ENCODE measurements around the gene P2RX3.

The P2RX3 gene

GRCh38 chr11:57318178-57318577, 20.0 kb upstream of the P2RX3 start:
- H3K27ac ChIP-seq (ENCODE audit: low read depth, low read length, poor library complexity, severe bottlenecking), result no peak overlapping the region
- no peaks in the 10 kb centered on the region for H4K20me1 ChIP-seq (ENCODE audit: insufficient read depth, low read length)
- H3K9me2 ChIP-seq (ENCODE audit: low read depth, low read length), result no peaks in the 10 kb centered on the region
- no peak overlapping the region for H3K4me3 ChIP-seq (ENCODE audit: low read depth, low read length, poor library complexity, severe bottlenecking)
- H3K9ac ChIP-seq (ENCODE audit: low read length), result no peak overlapping the region
- peaks cover 12% of the 10 kb centered on the region for H3K4me1 ChIP-seq (ENCODE audit: insufficient read depth, low read length, severe bottlenecking)
- H3F3A ChIP-seq (ENCODE audit: insufficient read depth, low read length), result 0 out of 2 replicates have a peak, but pooled peaks cover 2% of the 10 kb centered on the region
- peaks cover 38% of the 10 kb centered on the region for H3K36me3 ChIP-seq (ENCODE audit: insufficient read depth, low read length)
- H2AFZ ChIP-seq (ENCODE audit: low read length), result no peak overlapping the region
- no peak overlapping the region for H3K4me2 ChIP-seq (ENCODE audit: low read length)
- no peak for TF ChIP-seq EZH2 (IDR thresholded peaks at IDR 0.05; ENCODE audit: borderline replicate concordance, low read length)
- TF ChIP-seq, protein P1, sequence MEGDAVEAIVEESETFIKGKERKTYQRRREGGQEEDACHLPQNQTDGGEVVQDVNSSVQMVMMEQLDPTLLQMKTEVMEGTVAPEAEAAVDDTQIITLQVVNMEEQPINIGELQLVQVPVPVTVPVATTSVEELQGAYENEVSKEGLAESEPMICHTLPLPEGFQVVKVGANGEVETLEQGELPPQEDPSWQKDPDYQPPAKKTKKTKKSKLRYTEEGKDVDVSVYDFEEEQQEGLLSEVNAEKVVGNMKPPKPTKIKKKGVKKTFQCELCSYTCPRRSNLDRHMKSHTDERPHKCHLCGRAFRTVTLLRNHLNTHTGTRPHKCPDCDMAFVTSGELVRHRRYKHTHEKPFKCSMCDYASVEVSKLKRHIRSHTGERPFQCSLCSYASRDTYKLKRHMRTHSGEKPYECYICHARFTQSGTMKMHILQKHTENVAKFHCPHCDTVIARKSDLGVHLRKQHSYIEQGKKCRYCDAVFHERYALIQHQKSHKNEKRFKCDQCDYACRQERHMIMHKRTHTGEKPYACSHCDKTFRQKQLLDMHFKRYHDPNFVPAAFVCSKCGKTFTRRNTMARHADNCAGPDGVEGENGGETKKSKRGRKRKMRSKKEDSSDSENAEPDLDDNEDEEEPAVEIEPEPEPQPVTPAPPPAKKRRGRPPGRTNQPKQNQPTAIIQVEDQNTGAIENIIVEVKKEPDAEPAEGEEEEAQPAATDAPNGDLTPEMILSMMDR (IDR thresholded peaks at IDR 0.05; ENCODE audit: low read length), result no peak
- no peaks in the 10 kb centered on the region for H3K27me3 ChIP-seq (ENCODE audit: insufficient read depth, low read length)
- H3K79me2 ChIP-seq (ENCODE audit: insufficient read depth, low read length), result no peaks in the 10 kb centered on the region
- H3K9me3 ChIP-seq (ENCODE audit: low read length), result no peaks in the 10 kb centered on the region

- Histone ChIP-seq H3K27me3 (ENCODE audit: insufficient read depth, low read length) (no peaks in the 10 kb centered on the region), H3K4me3 (ENCODE audit: low read depth, low read length, poor library complexity, severe bottlenecking) (no peak overlapping the region), H3K4me2 (ENCODE audit: low read length) (no peak overlapping the region), H2AFZ (ENCODE audit: low read length) (no peak overlapping the region), H3K36me3 (ENCODE audit: insufficient read depth, low read length) (peaks cover 29% of the 10 kb centered on the region), H3K79me2 (ENCODE audit: insufficient read depth, low read length) (no peaks in the 10 kb centered on the region), H3F3A (ENCODE audit: insufficient read depth, low read length) (0 out of 2 replicates have a peak, but pooled peaks cover 4% of the 10 kb centered on the region), H3K9me2 (ENCODE audit: low read depth, low read length) (no peaks in the 10 kb centered on the region), H3K4me1 (ENCODE audit: insufficient read depth, low read length, severe bottlenecking) (peaks cover 24% of the 10 kb centered on the region), H4K20me1 (ENCODE audit: insufficient read depth, low read length) (no peaks in the 10 kb centered on the region), H3K9ac (ENCODE audit: low read length) (no peak overlapping the region), H3K27ac (ENCODE audit: low read depth, low read length, poor library complexity, severe bottlenecking) (no peak overlapping the region), H3K9me3 (ENCODE audit: low read length) (no peaks in the 10 kb centered on the region)
- no peak for TF ChIP-seq EZH2 (IDR thresholded peaks at IDR 0.05; ENCODE audit: borderline replicate concordance, low read length)
- TF ChIP-seq, protein P1 (IDR thresholded peaks at IDR 0.05; ENCODE audit: low read length), result no peak
Observed at GRCh38 chr11:57320067-57320718, 18.0 kb upstream of the P2RX3 start.

DNA sequence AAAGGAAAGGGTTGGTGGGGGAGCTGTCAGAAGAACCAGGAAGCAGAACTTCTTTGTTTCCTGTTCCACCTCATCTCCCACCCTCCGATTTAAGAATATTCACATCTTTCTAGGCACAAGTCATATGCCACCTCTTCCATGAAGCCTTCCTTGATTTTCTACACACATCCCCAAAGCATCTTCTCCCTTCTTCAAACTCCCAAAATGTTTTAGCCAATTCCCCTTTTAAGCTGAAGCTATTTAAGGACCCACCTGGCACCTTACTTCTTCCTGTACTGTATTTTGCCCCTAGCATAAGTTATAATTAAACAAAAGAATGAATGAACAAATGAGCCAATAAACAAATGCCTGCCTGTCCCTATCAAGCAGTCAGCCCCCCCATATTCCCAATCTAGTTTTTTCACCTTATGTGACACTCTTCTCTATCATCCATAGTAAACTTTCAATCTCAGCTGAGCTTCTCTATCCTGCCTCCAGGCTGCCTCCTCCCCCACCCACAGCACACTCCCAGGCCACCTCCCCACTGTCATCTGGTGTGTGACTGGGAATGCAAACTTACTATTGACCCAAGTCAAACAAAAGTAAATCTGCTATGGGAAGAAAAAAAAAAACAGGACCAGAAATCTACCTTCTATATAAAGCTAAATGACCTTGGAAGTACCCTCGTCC, 17.3 kb upstream of the P2RX3 start:
- H3K4me1 ChIP-seq (ENCODE audit: insufficient read depth, low read length, severe bottlenecking), result peaks cover 31% of the 10 kb centered on the region
- no peak overlapping the region for H3K9ac ChIP-seq (ENCODE audit: low read length)
- H3F3A ChIP-seq (ENCODE audit: insufficient read depth, low read length), result 0 out of 2 replicates have a peak, but pooled peaks cover 4% of the 10 kb centered on the region
- no peak overlapping the region for H3K27ac ChIP-seq (ENCODE audit: low read depth, low read length, poor library complexity, severe bottlenecking)
- no peaks in the 10 kb centered on the region for H3K9me2 ChIP-seq (ENCODE audit: low read depth, low read length)
- H4K20me1 ChIP-seq (ENCODE audit: insufficient read depth, low read length), result no peaks in the 10 kb centered on the region
- no peak overlapping the region for H3K4me3 ChIP-seq (ENCODE audit: low read depth, low read length, poor library complexity, severe bottlenecking)
- no peak for TF ChIP-seq EZH2 (IDR thresholded peaks at IDR 0.05; ENCODE audit: borderline replicate concordance, low read length)
- TF ChIP-seq, protein P1 (IDR thresholded peaks at IDR 0.05; ENCODE audit: low read length), result no peak
- H3K79me2 ChIP-seq (ENCODE audit: insufficient read depth, low read length), result no peaks in the 10 kb centered on the region
- H3K4me2 ChIP-seq (ENCODE audit: low read length), result no peak overlapping the region
- H2AFZ ChIP-seq (ENCODE audit: low read length), result no peak overlapping the region
- H3K27me3 ChIP-seq (ENCODE audit: insufficient read depth, low read length), result no peaks in the 10 kb centered on the region
- no peaks in the 10 kb centered on the region for H3K9me3 ChIP-seq (ENCODE audit: low read length)
- H3K36me3 ChIP-seq (ENCODE audit: insufficient read depth, low read length), result peaks cover 31% of the 10 kb centered on the region
